A549 (cell line): Measurements from ENCODE around the gene STAB2. TPM values are rescaled to one million over a fixed set of nuclear protein-coding genes. Genes with fewer than 3 reads are reported as not detected.

ENCODE experiments used
- ATAC-seq, 2 experiments: fragments of 200-7000 bp in 1 of 2; fragments of >200 bp in 1 of 2; cut with Nextera tagmentation in 1 of 2; cut with Tn5 transposase in 1 of 2; 3 replicates each; pipeline versions ENCODE4 v1.8.0 to v1.9.1; 2018 to 2020; ENCODE audit warnings: mild to moderate bottlenecking in 1 of 2, moderate library complexity in 1 of 2
- CTCF ChIA-PET: fragments of 300-600 bp; sonication (Branson Sonifier 250); formaldehyde crosslinking; extraction: SDS; loops from one replicate; lab custom pipeline; 2021; ENCODE audit warnings: antibody characterized with exemption, inconsistent platforms; lab: Yijun Ruan, JAX
- POLR2A ChIA-PET: fragments of 350-600 bp; formaldehyde crosslinking; extraction: SDS; loops from one replicate; lab custom pipeline; 2021; ENCODE audit warnings: antibody characterized with exemption, inconsistent platforms; lab: Yijun Ruan, JAX
- DNase-seq, 2 experiments: peaks; one replicate each; pipeline versions ENCODE4 v3.0.0 to v3.0.0-alpha.2; 2011 to 2016; ENCODE audit warnings: low read depth in 1 of 2, low spot score in 1 of 2
- FAIRE-seq: peaks from 2 replicates; lab custom pipeline; 2011; peaks lifted over from hg19 to GRCh38; lab: Jason Lieb, UNC
- H3K27ac ChIP-seq, 2 experiments: fragments of >200 bp; sonication (Bioruptor Twin); formaldehyde crosslinking; 3 replicates each; pipeline ENCODE4 v1.5.1; 2016 to 2017
- H3K4me1 ChIP-seq: fragments of >200 bp; sonication (Bioruptor Twin); formaldehyde crosslinking; 3 replicates; pipeline ENCODE4 v1.6.1; 2016
- H3K4me2 ChIP-seq: fragments of >200 bp; sonication (Bioruptor Twin); formaldehyde crosslinking; 3 replicates; pipeline ENCODE4 v1.6.1; 2016
- H3K4me3 ChIP-seq: fragments of >200 bp; sonication (Bioruptor Twin); formaldehyde crosslinking; 3 replicates; pipeline ENCODE4 v1.5.1; 2016
- H3K9me3 ChIP-seq: fragments of >200 bp; sonication (Bioruptor Twin); formaldehyde crosslinking; 3 replicates; pipeline ENCODE4 v1.6.1; 2016
- BCL3 ChIP-seq: fragments of >200 bp; sonication (Bioruptor Twin); formaldehyde crosslinking; IDR thresholded peaks from 3 replicates; pipeline ENCODE4 v1.6.1; 2016
- BHLHE40 ChIP-seq: IDR thresholded peaks from 2 replicates; pipeline ENCODE4 v1.6.1; 2012; ENCODE audit warnings: low read depth, low read length, inconsistent platforms
- CBX8 ChIP-seq: fragments of 200-600 bp; sonication (generic); IDR thresholded peaks from 2 replicates; pipeline ENCODE4 v1.6.1; 2016
- CEBPB ChIP-seq, 2 experiments: fragments of >200 bp in 1 of 2; sonication (Bioruptor Twin) in 1 of 2; formaldehyde crosslinking in 1 of 2; IDR thresholded peaks; 2 replicates each; pipeline ENCODE4 v1.6.1; 2012 to 2016
- CTCF ChIP-seq: fragments of >200 bp; sonication (Bioruptor Twin); formaldehyde crosslinking; IDR thresholded peaks from 3 replicates; pipeline ENCODE4 v1.5.1; 2016
- EHMT2 ChIP-seq: fragments of 200-600 bp; sonication (generic); IDR thresholded peaks from 2 replicates; pipeline ENCODE4 v1.6.1; 2016; ENCODE audit warnings: antibody characterized with exemption, low read depth, mild to moderate bottlenecking, moderate library complexity
- EP300 ChIP-seq, 2 experiments: fragments of >200 bp; sonication (Bioruptor Twin); formaldehyde crosslinking; IDR thresholded peaks; 2 replicates in 1 of 2; 3 replicates in 1 of 2; pipeline ENCODE4 v1.6.1; 2016 to 2017
- FOSB ChIP-seq: fragments of 250-450 bp; sonication (Bioruptor Pico); IDR thresholded peaks from 2 replicates; pipeline ENCODE4 v1.5.0; 2020; ENCODE audit warnings: mild to moderate bottlenecking, moderate library complexity
- FOSL2 ChIP-seq, 2 experiments: fragments of 450-650 bp in 1 of 2; fragments of >200 bp in 1 of 2; sonication (Bioruptor Twin) in 1 of 2; formaldehyde crosslinking; IDR thresholded peaks; 2 replicates each; pipeline versions ENCODE4 v1.5.0 to v1.6.1; 2016 to 2020; ENCODE audit warnings: mild to moderate bottlenecking in 1 of 2, moderate library complexity in 1 of 2
- FOXS1 ChIP-seq: fragments of 250-450 bp; sonication (Bioruptor Pico); IDR thresholded peaks from 2 replicates; pipeline ENCODE4 v1.5.0; 2020; ENCODE audit warnings: mild to moderate bottlenecking, moderate library complexity
- HOXB5 ChIP-seq: fragments of 250-450 bp; sonication (Bioruptor Pico); IDR thresholded peaks from 2 replicates; pipeline ENCODE4 v1.5.0; 2020; ENCODE audit warnings: mild to moderate bottlenecking, moderate library complexity
- JUN ChIP-seq, 2 experiments: fragments of >200 bp; sonication (Bioruptor Twin); formaldehyde crosslinking; IDR thresholded peaks; 2 replicates in 1 of 2; 3 replicates in 1 of 2; pipeline ENCODE4 v1.6.1; 2016 to 2017
- KDM1A ChIP-seq: fragments of 200-600 bp; sonication (generic); IDR thresholded peaks from 2 replicates; pipeline ENCODE4 v1.6.1; 2016; ENCODE audit warnings: low read depth, mild to moderate bottlenecking
- MAFK ChIP-seq: fragments of 450-650 bp; IDR thresholded peaks from 2 replicates; pipeline ENCODE4 v1.6.1; 2014; ENCODE audit not compliant: partially characterized antibody
- MAZ ChIP-seq: fragments of 150-350 bp; IDR thresholded peaks from 2 replicates; pipeline ENCODE4 v1.6.1; 2014; ENCODE audit warnings: antibody characterized with exemption, low read depth, low read length, borderline replicate concordance
- NR3C1 ChIP-seq: fragments of >200 bp; sonication (Bioruptor Twin); formaldehyde crosslinking; IDR thresholded peaks from 3 replicates; pipeline ENCODE4 v1.6.1; 2017
- RAD21 ChIP-seq, 2 experiments: fragments of >200 bp in 1 of 2; sonication (Bioruptor Twin) in 1 of 2; formaldehyde crosslinking in 1 of 2; IDR thresholded peaks in 1 of 2; conservative IDR thresholded peaks in 1 of 2; 2 replicates in 1 of 2; 3 replicates in 1 of 2; pipeline ENCODE4 v1.6.1; 2012 to 2018; ENCODE audit warnings: inconsistent platforms in 1 of 2
- RARB ChIP-seq: fragments of 250-450 bp; sonication (Bioruptor Pico); IDR thresholded peaks from 2 replicates; pipeline ENCODE4 v1.8.0; 2021; ENCODE audit warnings: mild to moderate bottlenecking, moderate library complexity
- RNF2 ChIP-seq: fragments of 200-600 bp; sonication (generic); IDR thresholded peaks from 2 replicates; pipeline ENCODE4 v1.6.1; 2016; ENCODE audit warnings: low read depth, mild to moderate bottlenecking, antibody characterized with exemption, moderate library complexity, borderline replicate concordance
- SREBF2 ChIP-seq: fragments of 450-650 bp; IDR thresholded peaks from 2 replicates; pipeline ENCODE4 v1.6.1; 2014; ENCODE audit warnings: mild to moderate bottlenecking, moderate library complexity
- USF2 ChIP-seq: fragments of 450-650 bp; IDR thresholded peaks from 2 replicates; pipeline ENCODE4 v1.6.1; 2014; ENCODE audit warnings: antibody characterized with exemption
- ZC3H11A ChIP-seq: fragments of 450-650 bp; IDR thresholded peaks from 2 replicates; pipeline ENCODE4 v1.6.1; 2014; ENCODE audit warnings: antibody characterized with exemption, mild to moderate bottlenecking
- ZFP36 ChIP-seq: fragments of 450-650 bp; IDR thresholded peaks from 2 replicates; pipeline ENCODE4 v1.6.1; 2014; ENCODE audit warnings: borderline replicate concordance; ENCODE audit not compliant: partially characterized antibody
- ZNF302 ChIP-seq: fragments of 250-450 bp; sonication (Bioruptor Pico); IDR thresholded peaks from 2 replicates; pipeline ENCODE4 v1.9.0; 2021; ENCODE audit warnings: inconsistent platforms, mild to moderate bottlenecking, moderate library complexity
- ZSCAN20 ChIP-seq: fragments of 250-450 bp; sonication (Bioruptor Pico); IDR thresholded peaks from 2 replicates; pipeline ENCODE4 v1.8.0; 2022; ENCODE audit warnings: mild to moderate bottlenecking, moderate library complexity
- WGBS: methylation state at CpG from one replicate; pipeline ENCODE4 v1.1.6; 2017; ENCODE audit errors: missing lambda C conversion rate; 5-methylcytosine and 5-hydroxymethylcytosine counted together
- polyA plus RNA-seq, 4 experiments: library from polyadenylated mRNA; depleted of rRNA in 3 of 4; stranded (reverse); fragments of >200 nt; fragmentation: RNase III in 1 of 4; extraction: RNeasy Plus Mini Kit Qiagen cat#74134 plus additional on column Dnase treatment in 1 of 4; gene quantifications; 2 replicates in 3 of 4; 3 replicates in 1 of 4; pipeline ENCODE4 v1.2.3, GENCODE V29; 2011 to 2017
- TF ChIP-seq, protein P1 (sequence below): IDR thresholded peaks from 2 replicates; pipeline ENCODE4 v1.6.1; 2012; ENCODE audit warnings: low read depth, borderline replicate concordance

Gene STAB2
- polyA plus RNA-seq, 2 of the 4 experiments (the other 2 are of a cell fraction) = not detected

DNA sequence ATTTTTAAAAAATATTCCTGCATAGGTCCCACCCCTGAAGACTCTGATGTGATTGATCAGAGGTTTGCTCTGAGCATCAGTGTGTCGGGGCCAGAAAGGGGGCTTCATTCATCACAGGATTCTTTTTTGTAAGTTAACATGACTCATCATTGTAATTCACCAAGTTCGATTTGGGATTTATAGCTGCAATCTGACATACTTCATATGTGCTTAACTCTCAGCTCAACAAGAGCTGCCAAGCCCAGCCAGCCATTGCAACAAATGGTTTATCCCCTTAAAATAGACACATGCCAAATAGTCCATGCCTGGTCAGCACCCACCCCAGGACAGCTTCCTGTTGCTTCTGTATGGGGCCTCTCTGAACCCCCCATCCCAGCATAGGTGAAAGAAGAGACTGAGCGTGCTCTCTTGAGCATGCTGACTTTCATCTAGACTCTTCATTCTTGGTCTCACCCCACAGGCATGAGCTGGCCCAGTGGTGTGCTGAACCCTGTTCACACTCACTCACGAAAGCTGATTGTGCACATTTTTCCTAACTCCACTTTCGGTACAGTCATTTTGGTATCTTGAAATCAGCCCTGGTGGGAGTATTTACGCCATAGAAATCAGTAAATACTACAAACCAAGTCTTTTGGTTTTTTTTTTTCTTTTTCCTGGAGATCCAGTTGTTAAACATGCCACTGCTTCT lies 101.4 kb downstream of the STAB2 start:
- DNase-seq = no peak
- no peaks in the 10 kb centered on the region for H3K9me3 ChIP-seq
- 59% methylated on average over 6 of the region's 6 CpGs for WGBS
- no peak for FAIRE-seq
- no peak for ATAC-seq
- H3K4me1 ChIP-seq = no peaks in the 10 kb centered on the region
- H3K4me3 ChIP-seq = no peak overlapping the region
- TF ChIP-seq RNF2 (no peak), FOSL2 (IDR thresholded peaks at IDR 0.05) (no peak), FOSL2 (CRISPR knock-in tag; IDR thresholded peaks at IDR 0.05) (peak; percentile 14; the same call in 1 of the 2 replicates), ZC3H11A (no peak), SREBF2 (no peak), MAZ (no peak), MAFK (peak; percentile 51)
- H3K27ac ChIP-seq = no peak overlapping the region
- ChIA-PET CTCF (interaction anchor here (0.8 to 1.5 kb wide), 3 partner anchors 8 to 806 kb away, joined by 3 read pairs; no protein-coding TSS in a partner anchor), POLR2A (no interaction called here)
- H3K4me2 ChIP-seq = no peak overlapping the region

GRCh38 chr12:103690426-103690825 lies 103.4 kb downstream of the STAB2 start:
- TF ChIP-seq USF2 (no peak), BCL3 (no peak), CBX8 (no peak), ZSCAN20 (CRISPR knock-in tag) (no peak), FOSB (CRISPR knock-in tag) (no peak), KDM1A (no peak), NR3C1 (no peak), FOXS1 (CRISPR knock-in tag) (no peak), EP300 (IDR thresholded peaks at IDR 0.05) (no peak), ZFP36 (no peak), JUN (IDR thresholded peaks at IDR 0.05) (no peak), RARB (CRISPR knock-in tag) (no peak), RAD21 (conservative IDR thresholded peaks at IDR 0.05 in 1 of 2, IDR thresholded peaks at IDR 0.05 in 1 of 2) (no peak)
- TF ChIP-seq, protein P1, sequence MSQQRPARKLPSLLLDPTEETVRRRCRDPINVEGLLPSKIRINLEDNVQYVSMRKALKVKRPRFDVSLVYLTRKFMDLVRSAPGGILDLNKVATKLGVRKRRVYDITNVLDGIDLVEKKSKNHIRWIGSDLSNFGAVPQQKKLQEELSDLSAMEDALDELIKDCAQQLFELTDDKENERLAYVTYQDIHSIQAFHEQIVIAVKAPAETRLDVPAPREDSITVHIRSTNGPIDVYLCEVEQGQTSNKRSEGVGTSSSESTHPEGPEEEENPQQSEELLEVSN = no peak
- H3K4me3 ChIP-seq = no peak overlapping the region
- WGBS = 63% methylated on average over 2 of the region's 2 CpGs
- H3K4me2 ChIP-seq = no peak overlapping the region
- DNase-seq (no peak), ATAC-seq (no peak), FAIRE-seq (no peak)
- no peaks in the 10 kb centered on the region for H3K9me3 ChIP-seq
- H3K27ac ChIP-seq = no peak overlapping the region
- H3K4me1 ChIP-seq = no peaks in the 10 kb centered on the region
- POLR2A ChIA-PET = no interaction called here
- CTCF ChIA-PET = no interaction called here

- no peaks in the 10 kb centered on the region for H3K4me1 ChIP-seq
- WGBS = 45% methylated on average over 3 of the region's 3 CpGs
- ChIA-PET POLR2A (no interaction called here), CTCF (no interaction called here)
- no peak overlapping the region for H3K4me3 ChIP-seq
- FAIRE-seq (no peak), ATAC-seq (no peak), DNase-seq (no peak)
- no peak overlapping the region for H3K4me2 ChIP-seq
- H3K27ac ChIP-seq = no peak overlapping the region
- H3K9me3 ChIP-seq = no peaks in the 10 kb centered on the region
- TF ChIP-seq KDM1A (no peak), CEBPB (IDR thresholded peaks at IDR 0.05) (no peak), HOXB5 (no peak), EHMT2 (no peak), USF2 (no peak), BHLHE40 (no peak), ZNF302 (CRISPR knock-in tag) (no peak), CTCF (no peak)
These were observed 104.0 kb downstream of the STAB2 start for GRCh38 chr12:103691063-103691462.
